MCF 10A (cell line): ENCODE data around the gene CUEDC1. TPM values are rescaled to one million over a fixed set of nuclear protein-coding genes. Genes with fewer than 3 reads are reported as not detected.
A peak's percentile ranks its signal among the peaks of the same experiment; 100 is the strongest.

Experiments used
- BruUV-seq: library from RNA; stranded (reverse); fragments of 400-500 nt; replicated peaks from 2 replicates; lab custom pipeline; 2021; lab: Mats Ljungman, UMichigan
- CTCF ChIA-PET: fragments of 300-600 bp; sonication (Branson Sonifier 250); formaldehyde crosslinking; extraction: SDS; loops from one replicate; lab custom pipeline; 2021; ENCODE audit warnings: antibody characterized with exemption, inconsistent platforms; lab: Yijun Ruan, JAX
- POLR2A ChIA-PET: fragments of 300-600, 350-650 bp; sonication (Branson Sonifier 250); formaldehyde crosslinking; extraction: SDS; loops from one replicate; lab custom pipeline; 2020; ENCODE audit warnings: antibody characterized with exemption, inconsistent platforms; lab: Yijun Ruan, JAX
- DNase-seq: peaks from one replicate; pipeline ENCODE4 v3.0.0-alpha.2; 2018; ENCODE audit not compliant: unreplicated experiment
- H3K27ac Mint-ChIP-seq: one replicate; pipeline ENCODE4 v1.8.0; 2022; ENCODE audit warnings: mild to moderate bottlenecking, low read depth, mixed read lengths; ENCODE audit not compliant: unreplicated experiment
- H3K27me3 Mint-ChIP-seq: one replicate; pipeline ENCODE4 v1.8.0; 2022; ENCODE audit warnings: mixed read lengths; ENCODE audit not compliant: insufficient read depth, unreplicated experiment
- H3K36me3 Mint-ChIP-seq: one replicate; pipeline ENCODE4 v1.8.0; 2022; ENCODE audit warnings: mild to moderate bottlenecking, moderate library complexity, mixed read lengths; ENCODE audit not compliant: insufficient read depth, unreplicated experiment
- H3K4me1 Mint-ChIP-seq: one replicate; pipeline ENCODE4 v1.8.0; 2022; ENCODE audit warnings: mixed read lengths; ENCODE audit not compliant: insufficient read depth, unreplicated experiment
- H3K4me3 Mint-ChIP-seq: one replicate; pipeline ENCODE4 v1.8.0; 2022; ENCODE audit warnings: mild to moderate bottlenecking, moderate library complexity, mixed read lengths; ENCODE audit not compliant: unreplicated experiment
- H3K9me3 Mint-ChIP-seq: one replicate; pipeline ENCODE4 v1.8.0; 2022; ENCODE audit warnings: mixed read lengths; ENCODE audit not compliant: unreplicated experiment
- CTCF ChIP-seq: fragments of 200-600 bp; IDR thresholded peaks from one replicate; pipeline ENCODE4 v1.8.0; 2022; ENCODE audit warnings: antibody characterized with exemption, mild to moderate bottlenecking; ENCODE audit not compliant: unreplicated experiment
- intact Hi-C: fragments of 100-400 bp; cut with micrococcal nuclease; formaldehyde crosslinking; loops from 2 replicates; pipeline ENCODE4 v1.14.1; 2022
- total RNA-seq: library from RNA; stranded (reverse); gene quantifications from 2 replicates; pipeline ENCODE4 v1.2.3, GENCODE V29; 2022

CUEDC1 gene
- total RNA-seq, 1 experiment from 2014 or later, result 15.6 TPM

GRCh38 chr17:57899391-57899790 lies 55.8 kb downstream of the CUEDC1 start:
- no peak for DNase-seq
- ChIA-PET CTCF (interaction anchor here (0.6 to 5.2 kb wide), 12 partner anchors 11 to 213 kb away, joined by 3 to 21 read pairs (median 5); no protein-coding TSS in a partner anchor), POLR2A (interaction anchor here (0.8 to 7.6 kb wide), 12 partner anchors 8 to 108 kb away, joined by 3 to 102 read pairs (median 6); no protein-coding TSS in a partner anchor)
- H3K4me1 Mint-ChIP-seq, result peaks cover 44% of the 10 kb centered on the region
- H3K4me3 Mint-ChIP-seq, result no peak overlapping the region
- intact Hi-C loops, result no loop called here
- no peaks in the 10 kb centered on the region for H3K27me3 Mint-ChIP-seq
- no peak for TF ChIP-seq CTCF
- H3K9me3 Mint-ChIP-seq, result no peaks in the 10 kb centered on the region
- peak overlapping the region; percentile 57 for H3K27ac Mint-ChIP-seq
- H3K36me3 Mint-ChIP-seq, result peaks cover 7% of the 10 kb centered on the region
- no TSS peak for BruUV-seq

- Mint-ChIP-seq H3K9me3 (no peaks in the 10 kb centered on the region), H3K4me3 (no peak overlapping the region), H3K36me3 (peaks cover 3% of the 10 kb centered on the region), H3K4me1 (peaks cover 38% of the 10 kb centered on the region), H3K27me3 (no peaks in the 10 kb centered on the region), H3K27ac (peak overlapping the region; percentile 57)
- POLR2A ChIA-PET, result interaction anchor here (0.8 to 7.6 kb wide), 5 partner anchors 19 to 92 kb away, joined by 3 to 102 read pairs (median 6); partner anchors contain the start of gene MRPS23
- CTCF ChIA-PET, result interaction anchor here (0.6 to 1.7 kb wide), 11 partner anchors 10 to 215 kb away, joined by 3 to 10 read pairs (median 3); no protein-coding TSS in a partner anchor
- no TSS peak for BruUV-seq
- TF ChIP-seq CTCF, result no peak
- intact Hi-C loops, result no loop called here
- no peak for DNase-seq
Measured at GRCh38 chr17:57898487-57899311, 56.5 kb downstream of the CUEDC1 start.

GRCh38 chr17:57895382-57896060 lies 59.7 kb downstream of the CUEDC1 start:
- Mint-ChIP-seq H3K4me3 (no peak overlapping the region), H3K9me3 (no peaks in the 10 kb centered on the region), H3K4me1 (peaks cover 44% of the 10 kb centered on the region), H3K27ac (no peak overlapping the region), H3K36me3 (no peaks in the 10 kb centered on the region), H3K27me3 (no peaks in the 10 kb centered on the region)
- POLR2A ChIA-PET, result interaction anchor here (0.8 to 1.2 kb wide), 2 partner anchors 16 to 91 kb away, joined by 3 to 4 read pairs; no protein-coding TSS in a partner anchor
- TF ChIP-seq CTCF, result no peak
- no TSS peak for BruUV-seq
- no peak for DNase-seq
- intact Hi-C loops, result no loop called here
- CTCF ChIA-PET, result interaction anchor here (7.8 kb wide), 1 partner anchor 17 kb away, joined by 81 read pairs; no protein-coding TSS in a partner anchor
